Natural killer cell (primary cell): ENCODE measurements around the gene FLACC1. TPM values are rescaled to one million over a fixed set of nuclear protein-coding genes. Genes with fewer than 3 reads are reported as not detected.
A peak's percentile ranks its signal among the peaks of the same experiment; 100 is the strongest.

Experiments
- ATAC-seq, 3 donors: fragments of 150-1000 bp in 2 of 3; fragments of 200-7000 bp in 1 of 3; cut with Tn5 transposase; 1 replicate in 1 of 3; 2 replicates in 2 of 3; pipeline ENCODE4 v1.10.0; 2021; ENCODE audit warnings: mild to moderate bottlenecking in 2 of 3, moderate library complexity in 2 of 3
- DNase-seq, 2 donors: peaks; one replicate each; pipeline versions ENCODE4 v3.0.0 to v3.0.0-alpha.2; 2013 to 2021; ENCODE audit warnings: mixed read lengths in 1 of 2
- H3K27ac ChIP-seq: one replicate; pipeline ENCODE4 v1.5.1; 2013; ENCODE audit warnings: mild to moderate bottlenecking, low read length
- H3K27me3 ChIP-seq: one replicate; pipeline ENCODE4 v1.6.1; 2013; ENCODE audit warnings: low read length; ENCODE audit not compliant: control insufficient read depth, insufficient read depth
- H3K36me3 ChIP-seq: one replicate; pipeline ENCODE4 v1.6.1; 2013; ENCODE audit warnings: low read length; ENCODE audit not compliant: control insufficient read depth, insufficient read depth
- H3K4me1 ChIP-seq: one replicate; pipeline ENCODE4 v1.6.1; 2013; ENCODE audit warnings: low read length; ENCODE audit not compliant: control insufficient read depth, insufficient read depth
- H3K4me3 ChIP-seq: one replicate; pipeline ENCODE4 v1.5.1; 2013; ENCODE audit warnings: low read length
- H3K9me3 ChIP-seq: one replicate; pipeline ENCODE4 v1.6.1; 2013; ENCODE audit warnings: low read length; ENCODE audit not compliant: control insufficient read depth, insufficient read depth
- H3K27ac Mint-ChIP-seq, 2 donors: one replicate each; pipeline ENCODE4 v1.8.0; 2022; ENCODE audit warnings: mild to moderate bottlenecking in 2 of 2, mixed read lengths in 2 of 2, moderate library complexity in 1 of 2
- H3K27me3 Mint-ChIP-seq, 2 donors: one replicate each; pipeline ENCODE4 v1.8.0; 2022; ENCODE audit warnings: low read depth in 2 of 2, mixed read lengths in 2 of 2
- H3K36me3 Mint-ChIP-seq: one replicate; pipeline ENCODE4 v1.8.0; 2022; ENCODE audit warnings: mixed read lengths
- H3K4me1 Mint-ChIP-seq, 2 donors: one replicate each; pipeline ENCODE4 v1.8.0; 2022; ENCODE audit warnings: mixed read lengths in 2 of 2
- H3K4me3 Mint-ChIP-seq: one replicate; pipeline ENCODE4 v1.8.0; 2022; ENCODE audit warnings: mild to moderate bottlenecking, moderate library complexity, mixed read lengths
- H3K9me3 Mint-ChIP-seq, 2 donors: one replicate each; pipeline ENCODE4 v1.8.0; 2022; ENCODE audit warnings: mixed read lengths in 2 of 2
- CTCF ChIP-seq: fragments of 200-600 bp; IDR thresholded peaks from one replicate; pipeline ENCODE4 v1.8.0; 2022; ENCODE audit warnings: antibody characterized with exemption
- WGBS: methylation state at CpG from one replicate; pipeline ENCODE4 v1.1.7; 2013; ENCODE audit warnings: missing lambda C conversion rate; ENCODE audit not compliant: insufficient coverage; 5-methylcytosine and 5-hydroxymethylcytosine counted together
- intact Hi-C: fragments of 100-400 bp; cut with micrococcal nuclease; formaldehyde crosslinking; loops from one replicate; pipeline ENCODE4 v1.14.2; 2022
- total RNA-seq, 4 donors: library from RNA; stranded (reverse); fragments of 120-200 nt in 1 of 4; gene quantifications; one replicate each; pipeline versions ENCODE4 v1.2.3 to v1.2.4, GENCODE V29; 2013 to 2022

The FLACC1 gene
- total RNA-seq, 3 donors from 2014 or later (not counting 1 experiment from before 2014, with no cell fraction given): 5.2 to 7.0 (median 6.8) TPM

GRCh38 chr2:201256082-201256481 is 101.1 kb downstream of the FLACC1 start:
- Mint-ChIP-seq H3K4me1 (peaks cover 69 to 74% of the 10 kb centered on the region in 2 donors), H3K27ac (peak overlapping the region; percentile 100), H3K4me3 (peak overlapping the region; percentile 94), H3K36me3 (no peaks in the 10 kb centered on the region), H3K9me3 (no peaks in the 10 kb centered on the region), H3K27me3 (no peaks in the 10 kb centered on the region)
- Histone ChIP-seq H3K4me1 (peaks cover 81% of the 10 kb centered on the region), H3K27ac (peak overlapping the region; percentile 98), H3K36me3 (no peaks in the 10 kb centered on the region), H3K4me3 (no peak overlapping the region), H3K9me3 (no peaks in the 10 kb centered on the region), H3K27me3 (no peaks in the 10 kb centered on the region)
- ATAC-seq (no peak), DNase-seq (no peak)
- intact Hi-C loops: loop anchor here (5.0 kb wide), 1 partner anchor 369 kb away; the partner anchor contains the start of genes NIF3L1 and PPIL3
- WGBS: 84% methylated on average over 3 of the region's 3 CpGs
- no peak for TF ChIP-seq CTCF

GRCh38 chr2:201255408-201256033 is 101.6 kb downstream of the FLACC1 start:
- Histone ChIP-seq H3K9me3 (no peaks in the 10 kb centered on the region), H3K4me1 (peaks cover 79% of the 10 kb centered on the region), H3K4me3 (no peak overlapping the region), H3K27ac (peak overlapping the region; percentile 98), H3K36me3 (no peaks in the 10 kb centered on the region), H3K27me3 (no peaks in the 10 kb centered on the region)
- 98% methylated on average over 3 of the region's 3 CpGs for WGBS
- Mint-ChIP-seq H3K27me3 (no peaks in the 10 kb centered on the region), H3K36me3 (no peaks in the 10 kb centered on the region), H3K4me1 (peaks cover 66 to 77% of the 10 kb centered on the region in 2 donors), H3K4me3 (no peak overlapping the region), H3K9me3 (no peaks in the 10 kb centered on the region), H3K27ac (peak overlapping the region; percentile 100)
- DNase-seq: no peak
- TF ChIP-seq CTCF: no peak
- intact Hi-C loops: loop anchor here (5.0 kb wide), 1 partner anchor 368 kb away; the partner anchor contains the start of genes NIF3L1 and PPIL3
- no peak for ATAC-seq

GRCh38 chr2:201254081-201254730 is 102.9 kb downstream of the FLACC1 start:
- no peak for TF ChIP-seq CTCF
- H3K9me3 ChIP-seq: no peaks in the 10 kb centered on the region
- peaks cover 66% of the 10 kb centered on the region for H3K4me1 ChIP-seq
- no peak overlapping the region for H3K4me3 ChIP-seq
- intact Hi-C loops: no loop called here
- H3K27me3 Mint-ChIP-seq: no peaks in the 10 kb centered on the region
- peaks cover 61 to 79% of the 10 kb centered on the region in 2 donors for H3K4me1 Mint-ChIP-seq
- ATAC-seq (no peak), DNase-seq (peak in 1 of 2 donors; percentile 52)
- 95% methylated on average over 3 of the region's 5 CpGs for WGBS
- no peaks in the 10 kb centered on the region for H3K9me3 Mint-ChIP-seq
- H3K36me3 ChIP-seq: no peaks in the 10 kb centered on the region
- peak overlapping the region; percentile 40 for H3K27ac ChIP-seq
- no peaks in the 10 kb centered on the region for H3K27me3 ChIP-seq
- H3K27ac Mint-ChIP-seq: peak overlapping the region; percentile 84 to 89
- H3K36me3 Mint-ChIP-seq: no peaks in the 10 kb centered on the region
- H3K4me3 Mint-ChIP-seq: no peak overlapping the region
